K562 (cell line): ENCODE data around the gene SEPTIN12.

Experiments
- E2F4 ChIP-seq: sonication (generic); formaldehyde crosslinking; IDR thresholded peaks from 2 replicates; pipeline ENCODE4 v1.8.0; 2022; ENCODE audit warnings: mild to moderate bottlenecking, low read depth, missing genetic modification reagents
- ELF4 ChIP-seq: fragments of 450-650 bp; formaldehyde crosslinking; IDR thresholded peaks from 2 replicates; pipeline ENCODE4 v1.4.0; 2022; ENCODE audit warnings: missing genetic modification characterization
- ZNF431 ChIP-seq: sonication (generic); formaldehyde crosslinking; IDR thresholded peaks from 2 replicates; pipeline ENCODE4 v1.8.0; 2022; ENCODE audit warnings: mild to moderate bottlenecking, missing genetic modification reagents
- TF ChIP-seq, protein P1 (sequence below): fragments of 450-650 bp; IDR thresholded peaks from 2 replicates; pipeline ENCODE4 v1.6.1; 2016; ENCODE audit warnings: antibody characterized with exemption
- TF ChIP-seq, protein P2 (sequence below), 2 experiments: fragments of 450-650 bp in 1 of 2; sonication (generic) in 1 of 2; formaldehyde crosslinking in 1 of 2; IDR thresholded peaks in 1 of 2; conservative IDR thresholded peaks in 1 of 2; 2 replicates each; pipeline versions ENCODE4 v1.6.1 to v1.8.1; 2016 to 2023; ENCODE audit warnings: mild to moderate bottlenecking in 2 of 2, moderate library complexity in 2 of 2, inconsistent platforms in 1 of 2, missing genetic modification reagents in 1 of 2
- TF ChIP-seq, protein P3 (sequence below): fragments of 450-650 bp; IDR thresholded peaks from 2 replicates; pipeline ENCODE4 v1.6.1; 2016; ENCODE audit warnings: borderline replicate concordance

DNA sequence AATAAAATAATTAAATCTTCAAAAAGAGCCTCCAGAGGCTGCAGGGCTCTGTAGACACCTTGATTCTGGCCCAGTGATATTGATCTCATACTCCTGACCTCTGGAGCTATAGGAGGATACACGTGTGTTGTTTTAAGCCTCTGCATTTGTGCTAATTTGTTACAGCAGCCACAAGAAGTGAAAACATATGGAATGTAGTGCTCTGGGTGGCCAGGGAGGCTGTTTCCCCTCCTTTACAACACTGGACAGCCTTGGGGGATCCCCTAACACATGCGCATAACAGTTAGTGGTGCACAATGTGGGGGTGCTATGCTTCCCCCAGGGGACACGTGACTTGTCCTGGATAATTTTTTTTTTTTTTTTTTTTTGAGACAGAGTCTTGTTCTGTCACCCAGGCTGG, 16.5 kb downstream of the SEPTIN12 start:
- no peak for TF ChIP-seq E2F4 (CRISPR knock-in tag)
- TF ChIP-seq, protein P1, sequence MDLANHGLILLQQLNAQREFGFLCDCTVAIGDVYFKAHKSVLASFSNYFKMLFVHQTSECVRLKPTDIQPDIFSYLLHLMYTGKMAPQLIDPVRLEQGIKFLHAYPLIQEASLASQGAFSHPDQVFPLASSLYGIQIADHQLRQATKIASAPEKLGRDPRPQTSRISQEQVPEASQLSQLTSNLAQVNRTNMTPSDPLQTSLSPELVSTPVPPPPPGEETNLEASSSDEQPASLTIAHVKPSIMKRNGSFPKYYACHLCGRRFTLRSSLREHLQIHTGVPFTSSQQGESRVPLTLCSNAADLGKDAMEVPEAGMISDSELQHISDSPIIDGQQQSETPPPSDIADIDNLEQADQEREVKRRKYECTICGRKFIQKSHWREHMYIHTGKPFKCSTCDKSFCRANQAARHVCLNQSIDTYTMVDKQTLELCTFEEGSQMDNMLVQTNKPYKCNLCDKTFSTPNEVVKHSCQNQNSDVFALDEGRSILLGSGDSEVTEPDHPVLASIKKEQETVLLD = no peak
- TF ChIP-seq, protein P2, sequence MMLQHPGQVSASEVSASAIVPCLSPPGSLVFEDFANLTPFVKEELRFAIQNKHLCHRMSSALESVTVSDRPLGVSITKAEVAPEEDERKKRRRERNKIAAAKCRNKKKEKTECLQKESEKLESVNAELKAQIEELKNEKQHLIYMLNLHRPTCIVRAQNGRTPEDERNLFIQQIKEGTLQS (IDR thresholded peaks at IDR 0.05) = no peak
- TF ChIP-seq, protein P2 (CRISPR knock-in tag; conservative IDR thresholded peaks at IDR 0.05) = no peak
- TF ChIP-seq ZNF431 (CRISPR knock-in tag) = no peak
- no peak for TF ChIP-seq ELF4
- TF ChIP-seq, protein P3, sequence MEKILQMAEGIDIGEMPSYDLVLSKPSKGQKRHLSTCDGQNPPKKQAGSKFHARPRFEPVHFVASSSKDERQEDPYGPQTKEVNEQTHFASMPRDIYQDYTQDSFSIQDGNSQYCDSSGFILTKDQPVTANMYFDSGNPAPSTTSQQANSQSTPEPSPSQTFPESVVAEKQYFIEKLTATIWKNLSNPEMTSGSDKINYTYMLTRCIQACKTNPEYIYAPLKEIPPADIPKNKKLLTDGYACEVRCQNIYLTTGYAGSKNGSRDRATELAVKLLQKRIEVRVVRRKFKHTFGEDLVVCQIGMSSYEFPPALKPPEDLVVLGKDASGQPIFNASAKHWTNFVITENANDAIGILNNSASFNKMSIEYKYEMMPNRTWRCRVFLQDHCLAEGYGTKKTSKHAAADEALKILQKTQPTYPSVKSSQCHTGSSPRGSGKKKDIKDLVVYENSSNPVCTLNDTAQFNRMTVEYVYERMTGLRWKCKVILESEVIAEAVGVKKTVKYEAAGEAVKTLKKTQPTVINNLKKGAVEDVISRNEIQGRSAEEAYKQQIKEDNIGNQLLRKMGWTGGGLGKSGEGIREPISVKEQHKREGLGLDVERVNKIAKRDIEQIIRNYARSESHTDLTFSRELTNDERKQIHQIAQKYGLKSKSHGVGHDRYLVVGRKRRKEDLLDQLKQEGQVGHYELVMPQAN = no peak
